Bronchial epithelial cell (primary cell): ENCODE results near the gene GPR78. TPM values are rescaled to one million over a fixed set of nuclear protein-coding genes. Genes with fewer than 3 reads are reported as not detected.

ENCODE experiments used
- DNase-seq: peaks from one replicate; pipeline ENCODE4 v3.0.0-alpha.2; 2010; ENCODE audit warnings: low read depth
- FAIRE-seq: peaks from 2 replicates; lab custom pipeline; 2011; peaks lifted over from hg19 to GRCh38; lab: Jason Lieb, UNC
- H3K27me3 ChIP-seq: 2 replicates; pipeline ENCODE4 v1.5.1; 2011; ENCODE audit warnings: low read length; ENCODE audit not compliant: control insufficient read depth, insufficient read depth
- H3K36me3 ChIP-seq: 2 replicates; pipeline ENCODE4 v1.5.1; 2011; ENCODE audit warnings: low read length; ENCODE audit not compliant: control insufficient read depth, insufficient read depth
- H3K4me3 ChIP-seq: 2 replicates; pipeline ENCODE4 v1.5.1; 2011; ENCODE audit warnings: mild to moderate bottlenecking, low read depth, low read length, control low read depth
- total RNA-seq: library from RNA; depleted of rRNA; stranded (reverse); fragments of >200 nt; gene quantifications from 2 replicates; pipeline ENCODE4 v1.2.1, GENCODE V29; 2014
- TF ChIP-seq, protein P1 (sequence below): IDR thresholded peaks from 2 replicates; pipeline ENCODE4 v1.5.1; 2011; ENCODE audit warnings: mild to moderate bottlenecking, moderate library complexity, low read length, control low read depth, inconsistent platforms; ENCODE audit not compliant: insufficient read depth, severe bottlenecking

Gene GPR78
- total RNA-seq, 1 donor from 2014 or later, result under 0.01 TPM

DNA sequence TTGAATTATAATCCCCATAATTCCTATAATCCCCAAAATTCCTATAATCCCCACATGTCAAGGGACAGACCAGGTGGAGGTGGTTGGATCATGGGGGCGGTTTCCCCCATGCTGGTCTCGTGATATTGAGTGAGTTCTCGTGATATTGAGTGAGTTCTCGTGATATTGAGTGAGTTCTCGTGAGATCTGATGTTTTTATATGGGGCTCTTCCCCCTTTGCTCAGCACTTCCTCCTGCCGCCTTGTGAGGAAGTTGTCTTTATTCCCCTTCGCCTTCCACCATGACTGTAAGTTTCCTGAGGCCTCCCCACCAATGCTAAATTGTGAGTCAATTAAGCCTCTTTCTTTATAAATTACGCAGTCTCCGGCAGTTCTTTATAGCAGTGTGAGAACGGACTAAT is 36.6 kb upstream of the GPR78 start:
- H3K27me3 ChIP-seq, result no peaks in the 10 kb centered on the region
- TF ChIP-seq, protein P1, sequence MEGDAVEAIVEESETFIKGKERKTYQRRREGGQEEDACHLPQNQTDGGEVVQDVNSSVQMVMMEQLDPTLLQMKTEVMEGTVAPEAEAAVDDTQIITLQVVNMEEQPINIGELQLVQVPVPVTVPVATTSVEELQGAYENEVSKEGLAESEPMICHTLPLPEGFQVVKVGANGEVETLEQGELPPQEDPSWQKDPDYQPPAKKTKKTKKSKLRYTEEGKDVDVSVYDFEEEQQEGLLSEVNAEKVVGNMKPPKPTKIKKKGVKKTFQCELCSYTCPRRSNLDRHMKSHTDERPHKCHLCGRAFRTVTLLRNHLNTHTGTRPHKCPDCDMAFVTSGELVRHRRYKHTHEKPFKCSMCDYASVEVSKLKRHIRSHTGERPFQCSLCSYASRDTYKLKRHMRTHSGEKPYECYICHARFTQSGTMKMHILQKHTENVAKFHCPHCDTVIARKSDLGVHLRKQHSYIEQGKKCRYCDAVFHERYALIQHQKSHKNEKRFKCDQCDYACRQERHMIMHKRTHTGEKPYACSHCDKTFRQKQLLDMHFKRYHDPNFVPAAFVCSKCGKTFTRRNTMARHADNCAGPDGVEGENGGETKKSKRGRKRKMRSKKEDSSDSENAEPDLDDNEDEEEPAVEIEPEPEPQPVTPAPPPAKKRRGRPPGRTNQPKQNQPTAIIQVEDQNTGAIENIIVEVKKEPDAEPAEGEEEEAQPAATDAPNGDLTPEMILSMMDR, result no peak
- no peaks in the 10 kb centered on the region for H3K36me3 ChIP-seq
- FAIRE-seq (no peak), DNase-seq (no peak)
- no peak overlapping the region for H3K4me3 ChIP-seq

DNA sequence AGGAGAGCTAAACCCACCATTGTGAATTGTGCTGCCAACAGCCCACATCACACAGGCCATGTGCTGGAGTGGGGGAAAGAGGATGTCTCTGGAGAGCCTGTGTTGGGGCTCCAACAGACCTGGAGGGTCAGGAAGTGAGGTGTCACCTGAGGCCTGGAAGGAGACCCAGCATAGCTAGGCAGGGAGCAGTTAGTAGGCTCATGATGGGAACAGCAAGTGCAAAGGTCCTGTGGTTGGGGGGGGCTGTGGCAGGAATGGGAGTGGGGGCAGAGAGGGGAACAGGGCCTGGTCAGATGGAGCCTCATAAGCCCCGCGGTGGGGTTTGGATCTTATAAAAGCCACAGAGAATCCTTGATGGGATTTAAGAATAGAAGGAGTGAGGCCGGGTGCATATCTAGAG is 35.9 kb upstream of the GPR78 start:
- TF ChIP-seq, protein P1, result no peak
- Histone ChIP-seq H3K36me3 (no peaks in the 10 kb centered on the region), H3K27me3 (no peaks in the 10 kb centered on the region), H3K4me3 (no peak overlapping the region)
- no peak for DNase-seq
- FAIRE-seq, result no peak

DNA sequence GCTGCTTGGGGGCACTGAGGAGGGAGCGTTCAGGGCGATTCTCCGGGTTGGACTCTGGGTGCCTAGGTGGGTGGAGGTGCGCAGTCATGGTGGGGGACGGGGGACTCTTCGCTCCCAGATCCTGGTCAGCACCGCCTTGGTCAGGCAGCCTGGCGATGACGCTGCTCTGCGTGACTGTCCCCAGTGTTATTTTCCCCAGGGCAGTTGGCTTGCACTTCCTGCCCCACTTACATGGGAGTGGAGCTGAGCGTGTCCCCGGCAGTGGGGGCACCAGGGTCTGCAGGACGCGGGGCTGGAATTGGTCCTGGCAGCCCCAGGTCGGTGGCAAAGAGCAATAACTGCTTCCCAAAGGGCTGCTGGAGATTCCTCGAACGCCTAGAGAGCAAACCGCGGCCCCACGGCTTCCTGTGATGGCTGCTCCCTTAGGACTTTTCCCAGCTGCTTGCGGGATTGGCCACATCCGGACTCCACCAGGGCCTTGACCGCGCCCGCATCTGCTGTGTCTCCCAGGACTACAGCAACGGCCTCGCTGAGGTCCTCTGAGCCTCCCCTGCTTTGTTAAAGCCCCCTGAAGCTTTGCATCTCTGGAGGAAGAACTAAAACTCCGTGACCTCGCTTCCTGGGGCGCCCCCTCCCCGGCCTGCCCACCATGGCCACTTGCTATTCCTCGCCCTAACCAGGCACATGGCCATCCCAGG is 35.3 kb upstream of the GPR78 start:
- FAIRE-seq (no peak), DNase-seq (no peak)
- H3K36me3 ChIP-seq, result no peaks in the 10 kb centered on the region
- H3K27me3 ChIP-seq, result no peaks in the 10 kb centered on the region
- TF ChIP-seq, protein P1, result no peak
- H3K4me3 ChIP-seq, result no peak overlapping the region

DNA sequence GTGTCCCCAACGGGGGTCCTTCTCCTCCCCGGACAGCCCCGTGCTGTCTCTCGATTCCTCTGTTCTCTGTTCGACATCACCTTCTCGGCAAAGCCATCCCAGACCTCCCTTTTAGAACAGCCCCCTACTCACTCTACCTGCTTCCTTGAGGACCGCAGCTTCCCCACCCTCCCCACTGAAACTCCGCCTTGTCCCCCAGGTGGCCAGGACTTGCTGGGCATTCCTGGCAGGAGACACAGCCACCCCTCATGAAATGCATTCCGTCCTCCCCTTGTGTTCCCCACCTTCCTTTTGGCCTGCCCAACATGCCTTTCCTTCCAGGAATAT is 34.8 kb upstream of the GPR78 start:
- TF ChIP-seq, protein P1, result no peak
- H3K4me3 ChIP-seq, result no peak overlapping the region
- H3K27me3 ChIP-seq, result no peaks in the 10 kb centered on the region
- DNase-seq, result no peak
- no peaks in the 10 kb centered on the region for H3K36me3 ChIP-seq
- no peak for FAIRE-seq

DNA sequence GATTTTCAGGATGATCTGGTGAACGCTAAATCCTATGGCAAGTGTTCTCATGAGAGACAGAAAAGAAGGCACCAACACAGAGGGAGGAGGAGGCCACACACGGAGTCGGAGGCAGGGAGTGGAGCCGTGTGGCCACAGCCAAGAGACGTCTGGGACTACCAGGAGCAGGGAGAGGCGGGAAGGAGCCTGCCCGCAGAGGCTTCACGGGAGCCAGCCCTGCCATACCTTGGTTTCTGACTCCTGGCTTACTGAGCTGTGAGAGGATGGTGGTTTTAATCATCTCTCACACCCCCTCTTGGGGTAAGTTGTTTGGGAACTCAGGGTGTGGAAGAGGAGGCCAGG is 33.5 kb upstream of the GPR78 start:
- no peaks in the 10 kb centered on the region for H3K36me3 ChIP-seq
- TF ChIP-seq, protein P1, result no peak
- H3K4me3 ChIP-seq, result no peak overlapping the region
- H3K27me3 ChIP-seq, result no peaks in the 10 kb centered on the region
- no peak for DNase-seq
- no peak for FAIRE-seq
